HFF-Myc (cell line): Measurements from ENCODE around the gene TRRAP.

Experiments
- DNase-seq: peaks from one replicate; pipeline ENCODE4 v3.0.0-alpha.2; 2011; ENCODE audit warnings: low read depth; ENCODE audit errors: extremely low read depth
- H3K4me3 ChIP-seq: replicated peaks from 2 replicates; pipeline ENCODE4 v1.5.1; 2011; ENCODE audit warnings: low read depth, mild to moderate bottlenecking, control low read depth, low read length
- CTCF ChIP-seq: IDR thresholded peaks from 2 replicates; pipeline ENCODE4 v1.5.1; 2012; ENCODE audit warnings: mild to moderate bottlenecking, low read depth, low read length, control low read depth; ENCODE audit errors: missing control alignments

The TRRAP gene

GRCh38 chr7:98879198-98879978 is 1.1 kb downstream of the TRRAP start:
- peak; percentile 45 for TF ChIP-seq CTCF
- H3K4me3 ChIP-seq, result peak overlapping the region; percentile 95
- no peak for DNase-seq

- no peak for DNase-seq
- no peak for TF ChIP-seq CTCF
- peak overlapping the region; percentile 95 for H3K4me3 ChIP-seq
These were observed 1.6 kb downstream of the TRRAP start for GRCh38 chr7:98879979-98880315.

GRCh38 chr7:98880485-98880884 is 2.2 kb downstream of the TRRAP start:
- peak overlapping the region; percentile 95; the same call in 1 of the 2 replicates for H3K4me3 ChIP-seq
- TF ChIP-seq CTCF, result no peak
- DNase-seq, result no peak

- H3K4me3 ChIP-seq, result no peak overlapping the region
- no peak for DNase-seq
- TF ChIP-seq CTCF, result no peak
These were observed 3.4 kb downstream of the TRRAP start for GRCh38 chr7:98881561-98882315.

- H3K4me3 ChIP-seq, result no peak overlapping the region
- no peak for TF ChIP-seq CTCF
These were observed 6.1 kb downstream of the TRRAP start for GRCh38 chr7:98884416-98884815.

GRCh38 chr7:98887038-98887437 is 8.7 kb downstream of the TRRAP start:
- no peak for DNase-seq
- no peak overlapping the region for H3K4me3 ChIP-seq
- no peak for TF ChIP-seq CTCF

More at GRCh38 chr7:98884416-98884815, 6.1 kb downstream of the TRRAP start:
- no peak for DNase-seq
